COR-L47 (cell line): ENCODE data around the gene INHBA.

Experiments used
- DNase-seq: peaks from one replicate; lab custom pipeline; 2025; lab: John Stamatoyannopoulos, UW

Gene INHBA

DNA sequence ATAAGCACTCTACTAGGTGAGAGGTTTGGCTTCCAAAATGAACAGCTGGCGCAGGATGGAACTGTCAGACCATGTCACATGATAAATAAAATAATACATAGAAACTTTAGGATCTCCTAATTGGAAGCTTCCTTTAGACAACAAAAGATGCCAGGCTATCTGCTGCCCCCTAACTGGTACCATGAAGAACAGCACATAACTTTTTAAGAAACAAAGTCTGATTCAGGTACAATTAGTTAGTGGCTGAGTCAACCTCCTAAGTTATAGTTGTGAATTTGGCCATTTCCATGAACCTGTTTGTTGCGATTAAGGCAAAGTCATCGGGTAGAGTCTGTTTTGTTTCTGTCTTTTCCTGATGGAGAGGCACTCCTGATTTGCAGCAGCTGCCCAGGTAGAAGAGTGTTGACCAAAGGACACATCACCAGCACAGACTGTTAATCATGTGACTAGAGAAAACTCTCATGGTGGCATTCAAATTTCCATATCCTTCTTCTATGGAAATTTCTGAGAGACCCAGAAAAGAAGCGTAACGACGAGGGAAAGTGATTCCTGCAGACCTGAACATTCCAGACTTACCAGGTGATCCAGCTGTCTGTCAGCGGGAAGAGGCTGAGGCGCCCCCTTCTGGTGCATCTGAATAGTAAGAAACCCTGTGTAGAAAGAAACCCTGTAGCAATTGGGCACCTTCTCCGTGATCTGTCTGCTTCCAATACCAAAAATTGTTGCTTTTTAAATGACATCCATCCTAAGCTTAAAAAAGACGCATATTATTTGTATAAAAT lies 8.6 kb upstream of the INHBA start:
- no peak for DNase-seq

DNA sequence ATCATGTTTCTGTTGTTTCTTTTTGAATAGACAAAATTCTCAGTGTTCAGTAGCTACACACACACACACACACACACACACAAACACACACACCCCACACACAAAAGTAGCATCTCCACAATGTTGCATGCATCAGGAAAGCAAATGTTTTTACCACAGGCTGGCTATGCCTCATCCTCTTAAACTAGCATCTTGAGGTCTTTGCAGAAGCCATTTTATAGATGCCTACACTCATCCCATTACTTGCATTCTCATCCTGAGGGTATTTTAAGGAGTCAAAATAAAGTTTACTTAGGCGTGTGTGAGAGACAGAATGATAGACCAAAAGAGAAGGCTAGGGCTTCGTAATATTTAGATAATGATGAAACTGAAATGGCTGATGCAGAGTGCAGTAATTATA lies 7.9 kb upstream of the INHBA start:
- no peak for DNase-seq

DNA sequence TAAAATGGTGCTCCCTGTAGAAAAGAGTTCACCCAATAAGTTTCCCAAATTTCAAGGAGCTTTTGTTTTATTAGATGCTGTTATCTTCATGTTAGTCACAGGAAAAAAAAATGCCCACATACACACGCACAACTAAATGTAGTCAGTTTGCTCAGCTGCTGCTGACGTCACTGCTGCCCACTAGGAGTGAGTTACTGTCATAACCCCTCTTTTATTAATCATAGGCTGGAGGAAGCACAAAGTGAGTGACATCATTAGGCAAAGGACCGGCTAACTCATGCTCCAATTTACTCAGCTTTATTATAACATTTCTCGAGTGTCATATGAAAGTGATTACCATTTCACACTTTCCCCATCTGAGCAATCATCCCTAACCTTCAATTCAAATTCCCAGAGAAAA lies 6.7 kb upstream of the INHBA start:
- no peak for DNase-seq

DNA sequence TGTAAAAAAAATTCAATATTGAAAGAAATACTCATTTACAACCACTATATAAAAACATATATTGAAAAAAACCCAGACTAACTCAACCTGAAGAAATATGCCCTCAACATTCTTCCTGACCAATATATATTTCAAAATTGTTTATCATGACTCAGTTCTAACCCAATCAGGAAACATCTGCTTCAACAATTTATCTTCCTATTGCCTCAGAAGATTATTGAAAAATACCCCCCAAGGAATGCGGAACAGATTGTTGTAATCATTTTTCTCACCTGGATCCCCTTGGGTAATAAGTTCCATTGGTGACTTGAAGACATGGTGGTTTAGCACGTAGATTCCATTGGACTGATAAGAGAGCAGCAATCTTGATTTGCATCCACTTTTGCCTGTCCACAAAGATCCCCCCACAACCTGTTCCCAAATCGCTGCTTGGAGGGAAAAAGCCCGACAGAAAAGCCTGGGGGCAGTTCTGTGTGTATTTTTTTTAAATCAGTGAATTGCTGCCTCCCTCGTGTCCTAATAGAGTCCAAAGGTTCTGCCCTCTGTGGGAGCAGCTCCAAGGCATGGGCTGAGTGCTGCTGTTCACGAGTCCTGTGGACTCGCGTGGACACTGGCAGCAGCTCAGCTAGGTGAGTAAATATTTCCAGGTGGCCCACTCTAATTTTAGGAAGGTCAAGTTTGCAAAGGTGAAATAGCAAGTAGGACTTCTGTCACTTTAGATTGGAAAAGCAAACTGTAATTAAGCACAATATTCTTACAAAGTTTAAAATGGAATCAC lies 5.9 kb upstream of the INHBA start:
- no peak for DNase-seq

DNA sequence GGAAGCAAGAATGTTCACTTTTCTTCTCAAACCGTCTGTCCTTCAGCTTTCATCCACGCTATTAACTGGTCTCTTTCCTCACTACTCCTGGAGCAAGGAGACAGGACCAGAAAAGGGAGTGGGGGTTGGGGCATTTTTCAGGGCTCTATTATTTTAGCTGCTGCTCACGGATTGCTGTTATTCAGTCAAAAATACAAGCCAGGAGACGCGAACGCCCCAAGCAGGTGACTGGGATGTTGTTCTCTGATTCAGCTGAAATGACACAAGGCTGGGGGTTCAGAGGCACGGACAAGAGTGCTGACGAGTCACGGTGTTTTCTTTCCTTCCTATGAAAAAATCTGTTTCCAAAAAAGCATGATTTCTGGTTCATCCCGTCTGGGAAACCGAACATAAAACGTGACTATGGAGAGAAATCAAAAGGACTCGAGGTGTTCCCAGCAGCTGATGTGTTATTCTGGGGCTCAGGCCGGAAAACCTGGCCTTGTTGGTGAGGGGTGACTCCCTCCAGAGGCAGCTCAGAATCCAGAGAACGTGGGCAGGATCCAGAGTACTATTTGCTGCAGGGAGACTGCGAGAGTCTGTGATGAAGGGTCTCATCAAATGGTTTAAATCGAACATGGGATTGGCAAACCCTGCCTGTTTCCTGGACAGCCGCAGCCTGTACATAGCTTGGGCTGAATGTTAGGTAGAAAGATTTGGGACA lies 3.5 kb upstream of the INHBA start:
- no peak for DNase-seq

DNA sequence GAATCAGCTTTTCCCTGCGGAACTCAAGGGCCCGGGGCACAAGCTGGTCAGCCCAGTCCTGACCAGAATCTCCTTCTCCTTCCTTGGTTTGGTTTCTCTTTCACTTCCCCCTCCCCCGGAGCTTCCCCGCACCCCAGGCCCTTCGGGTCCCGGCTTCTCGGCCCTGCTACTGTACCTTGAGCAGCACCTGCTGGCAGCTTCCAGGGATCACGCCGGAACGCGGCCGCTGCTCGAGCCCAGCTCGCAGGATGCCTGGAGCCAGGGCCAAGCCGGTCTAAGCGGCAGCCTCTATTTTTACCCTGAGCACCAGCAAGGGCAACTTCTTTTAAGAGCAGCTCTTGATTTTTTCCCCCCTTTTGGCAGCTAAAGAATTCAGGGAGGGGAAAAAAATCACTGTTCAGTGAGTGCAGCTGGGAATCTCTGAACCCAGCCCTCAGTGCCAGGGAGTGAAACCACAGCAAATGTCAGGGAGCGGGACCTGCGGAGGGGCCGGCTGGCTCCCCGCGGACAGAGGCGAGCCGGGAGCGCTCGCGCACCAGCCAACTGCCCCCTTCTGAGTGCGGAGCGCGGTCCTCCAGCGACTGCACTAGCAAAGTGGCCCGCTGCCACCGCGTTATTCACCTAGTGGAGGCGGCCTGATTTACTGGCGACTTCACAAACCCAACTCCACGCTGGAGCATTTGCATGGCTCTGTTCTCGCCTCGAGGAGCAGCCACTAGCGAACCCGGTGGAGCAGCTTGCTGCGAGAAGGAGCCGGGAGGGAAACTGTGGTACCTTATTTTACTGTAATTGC lies 2.4 kb upstream of the INHBA start:
- DNase-seq: peak; percentile 13

DNA sequence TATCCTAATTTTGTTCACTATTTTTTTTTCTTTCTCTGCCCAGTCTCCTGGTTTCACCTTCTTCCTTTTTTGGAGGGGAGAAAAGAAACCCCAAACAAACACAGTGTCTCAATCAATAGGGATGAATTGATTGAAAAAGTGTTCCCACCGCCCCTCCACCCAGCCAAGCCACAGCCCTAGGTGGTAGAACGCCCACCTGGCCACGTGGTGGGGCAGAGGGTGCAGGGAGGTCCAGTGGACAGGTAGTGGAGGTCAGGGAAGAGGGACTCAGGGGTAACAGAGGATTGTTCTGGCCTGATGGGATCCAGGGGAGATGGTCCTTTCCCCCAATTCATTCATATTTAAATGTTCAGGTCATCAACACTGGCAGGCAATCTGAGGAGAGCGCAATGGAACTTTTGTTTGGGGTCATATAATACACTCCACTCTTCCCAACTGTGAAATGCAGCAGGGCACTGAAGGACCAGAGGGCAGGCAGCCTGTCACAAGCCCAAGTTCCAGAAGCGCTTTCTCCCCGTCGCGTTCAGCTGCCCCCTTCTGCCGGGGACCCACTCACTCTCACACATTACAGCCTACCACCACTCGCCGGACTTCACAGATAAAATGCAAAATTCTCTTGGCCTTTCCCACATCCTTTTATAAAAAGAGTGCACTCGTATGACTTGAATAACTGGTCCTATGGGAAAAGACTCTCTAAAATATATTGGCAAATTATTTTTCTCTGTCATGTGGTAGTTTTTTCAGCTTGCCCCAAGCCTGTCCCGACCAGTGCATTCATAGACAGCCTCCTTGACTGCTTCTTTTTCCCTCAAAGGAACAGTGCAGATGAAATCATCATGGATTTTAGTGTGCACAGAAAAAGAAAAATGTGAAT lies 1.6 kb downstream of the INHBA start:
- DNase-seq: no peak

DNA sequence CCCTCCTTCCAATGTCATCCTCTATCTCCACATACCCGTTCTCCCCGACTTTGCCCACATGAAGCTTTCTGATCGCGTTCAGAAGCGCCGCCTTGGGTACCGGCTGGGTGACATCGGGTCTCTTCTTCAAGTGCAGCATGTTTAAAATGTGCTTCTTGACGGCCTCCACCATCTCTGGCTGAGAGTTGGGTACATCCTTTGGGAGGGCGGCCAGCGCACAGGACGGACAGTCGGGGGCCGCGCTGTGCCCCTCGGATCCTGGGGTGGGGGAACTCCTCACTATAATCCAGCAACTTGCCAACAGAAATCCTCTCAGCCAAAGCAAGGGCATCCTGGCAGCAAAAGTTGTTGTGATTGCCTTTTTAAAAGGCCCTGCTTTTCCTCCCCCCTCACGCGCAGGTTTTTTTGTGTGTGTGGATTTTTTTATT lies 2.8 kb downstream of the INHBA start:
- no peak for DNase-seq

DNA sequence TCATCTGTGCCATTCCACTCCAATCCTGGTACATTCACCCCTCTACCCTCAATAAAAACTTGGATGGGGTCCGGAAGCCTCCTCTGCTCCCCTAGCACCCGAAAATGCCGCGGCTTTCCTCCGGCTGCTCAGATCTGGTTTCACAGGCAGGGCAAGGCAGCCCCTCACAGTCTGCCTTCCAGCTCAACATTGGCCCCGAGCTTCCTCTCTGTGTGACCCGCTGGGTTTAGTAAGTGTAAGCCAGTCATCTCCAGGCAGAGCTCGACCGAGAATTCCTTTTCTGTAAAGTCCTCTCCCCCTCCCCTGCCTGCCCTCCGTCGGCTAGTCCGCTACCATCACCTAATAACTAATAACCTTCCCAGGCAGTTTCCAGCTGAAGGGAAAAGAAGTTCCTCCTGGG lies 3.4 kb downstream of the INHBA start:
- no peak for DNase-seq

DNA sequence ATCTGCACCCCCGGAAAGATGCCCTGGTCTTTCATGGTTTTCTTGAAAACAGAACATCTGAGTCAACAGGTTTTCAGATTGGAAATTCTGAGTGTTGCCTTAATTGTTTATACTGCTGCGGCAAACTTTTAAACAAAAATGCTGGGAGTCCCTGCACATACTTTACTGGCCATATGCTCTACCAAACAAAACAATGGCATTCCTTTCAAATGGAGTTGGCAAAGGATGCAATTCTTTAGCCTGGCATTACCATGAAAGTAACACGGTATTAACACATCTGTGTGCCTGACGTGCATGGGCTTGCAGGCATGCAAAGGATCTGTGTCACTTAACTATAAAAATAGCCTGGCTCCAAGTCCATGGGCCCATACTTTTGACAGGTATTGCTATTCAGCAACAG lies 4.2 kb downstream of the INHBA start:
- no peak for DNase-seq

DNA sequence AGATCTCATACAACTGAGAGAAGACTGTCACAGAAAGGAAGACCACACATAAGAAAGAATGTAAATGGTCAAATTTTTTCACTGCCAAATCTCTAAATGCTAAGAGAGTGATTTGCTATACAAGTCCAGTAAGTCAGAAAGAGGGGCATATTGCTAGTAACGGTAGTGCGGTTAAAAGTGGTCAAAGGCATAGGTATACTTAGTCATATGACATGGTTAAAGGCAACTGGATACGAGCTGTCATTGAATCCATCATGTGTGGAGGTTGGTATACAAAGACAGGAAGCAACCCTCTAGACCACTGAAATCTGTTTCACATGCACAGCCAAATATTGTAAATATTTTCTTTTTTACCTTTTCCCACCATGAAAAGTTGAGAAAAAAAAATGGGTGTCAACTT lies 4.8 kb downstream of the INHBA start:
- DNase-seq: no peak

DNA sequence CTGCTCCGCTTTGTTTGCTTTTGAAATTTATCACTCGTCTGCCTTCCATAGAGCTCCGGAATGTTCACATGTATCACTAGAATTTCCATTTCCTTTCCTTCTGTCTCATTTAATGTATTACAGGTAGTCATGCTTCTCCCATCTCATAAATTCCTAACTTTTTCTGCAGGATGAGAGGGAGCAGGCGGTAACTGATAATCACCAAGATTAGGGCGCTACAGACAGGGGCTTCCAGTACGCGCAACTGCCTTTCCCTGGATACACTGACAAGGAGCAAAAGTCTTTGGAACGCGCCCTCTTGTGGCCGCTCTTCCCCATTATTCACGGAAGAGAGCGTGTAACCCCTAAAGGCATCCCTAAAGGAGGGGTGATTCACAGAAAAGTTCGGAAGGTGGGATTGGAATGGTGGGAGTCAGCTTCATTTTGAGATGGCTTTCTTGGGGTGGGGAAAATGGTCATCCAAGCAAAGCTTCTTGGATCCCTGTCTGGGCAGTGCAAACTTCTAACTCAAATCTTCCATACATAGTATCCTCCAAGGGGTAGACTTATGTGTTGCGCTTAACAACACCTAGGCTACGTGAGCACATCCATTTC lies 6.5 kb downstream of the INHBA start:
- DNase-seq: peak; percentile 36

DNA sequence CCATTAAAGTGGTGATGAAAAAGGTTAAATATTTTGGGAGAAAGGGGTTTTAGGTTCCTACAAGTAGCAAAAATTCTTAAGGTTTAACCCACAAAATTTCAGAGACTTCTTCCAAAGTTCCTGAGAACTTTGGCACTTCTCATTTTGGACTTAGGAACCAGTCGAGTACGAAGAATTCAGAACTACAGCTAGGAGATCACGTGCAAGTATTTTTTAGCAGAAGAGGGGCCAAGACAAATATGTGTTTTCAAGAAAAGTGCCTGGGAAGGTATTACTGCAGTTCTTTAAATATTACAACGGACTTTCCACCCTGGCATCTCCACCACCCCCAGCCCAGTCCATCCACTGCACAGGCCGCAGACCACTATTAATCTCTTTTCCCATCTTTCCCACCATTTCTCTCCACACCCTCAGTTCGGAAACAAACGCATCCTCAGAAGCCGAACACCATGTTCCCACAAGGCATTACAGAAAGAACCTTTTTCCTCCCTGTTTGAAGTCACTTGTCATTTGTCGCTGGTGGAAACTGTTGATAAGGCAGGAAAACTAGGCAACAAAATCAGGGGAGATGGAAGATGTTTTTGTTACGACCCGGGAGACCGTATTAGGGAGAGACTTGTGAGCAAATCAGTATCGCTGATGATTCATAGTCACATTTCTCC lies 7.1 kb downstream of the INHBA start:
- no peak for DNase-seq

DNA sequence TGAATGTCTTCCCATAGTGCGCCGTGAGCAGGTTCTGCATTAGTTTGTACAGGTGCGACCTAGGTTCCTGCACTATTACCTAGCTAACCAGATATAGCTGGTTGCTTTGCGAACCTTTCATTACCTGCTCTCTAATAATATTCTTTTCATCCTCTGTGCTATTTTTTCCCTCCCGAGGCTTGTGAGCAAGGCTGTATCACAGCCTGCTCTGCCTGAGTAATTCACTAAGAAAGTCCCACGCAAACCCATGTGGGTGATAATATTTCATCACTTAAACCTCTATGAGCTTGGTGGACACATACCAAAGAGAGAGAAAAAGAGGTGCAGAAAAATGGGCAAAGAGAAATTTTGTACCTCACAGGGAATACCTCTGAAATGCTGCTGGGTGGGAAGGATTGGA lies 8.4 kb downstream of the INHBA start:
- no peak for DNase-seq

DNA sequence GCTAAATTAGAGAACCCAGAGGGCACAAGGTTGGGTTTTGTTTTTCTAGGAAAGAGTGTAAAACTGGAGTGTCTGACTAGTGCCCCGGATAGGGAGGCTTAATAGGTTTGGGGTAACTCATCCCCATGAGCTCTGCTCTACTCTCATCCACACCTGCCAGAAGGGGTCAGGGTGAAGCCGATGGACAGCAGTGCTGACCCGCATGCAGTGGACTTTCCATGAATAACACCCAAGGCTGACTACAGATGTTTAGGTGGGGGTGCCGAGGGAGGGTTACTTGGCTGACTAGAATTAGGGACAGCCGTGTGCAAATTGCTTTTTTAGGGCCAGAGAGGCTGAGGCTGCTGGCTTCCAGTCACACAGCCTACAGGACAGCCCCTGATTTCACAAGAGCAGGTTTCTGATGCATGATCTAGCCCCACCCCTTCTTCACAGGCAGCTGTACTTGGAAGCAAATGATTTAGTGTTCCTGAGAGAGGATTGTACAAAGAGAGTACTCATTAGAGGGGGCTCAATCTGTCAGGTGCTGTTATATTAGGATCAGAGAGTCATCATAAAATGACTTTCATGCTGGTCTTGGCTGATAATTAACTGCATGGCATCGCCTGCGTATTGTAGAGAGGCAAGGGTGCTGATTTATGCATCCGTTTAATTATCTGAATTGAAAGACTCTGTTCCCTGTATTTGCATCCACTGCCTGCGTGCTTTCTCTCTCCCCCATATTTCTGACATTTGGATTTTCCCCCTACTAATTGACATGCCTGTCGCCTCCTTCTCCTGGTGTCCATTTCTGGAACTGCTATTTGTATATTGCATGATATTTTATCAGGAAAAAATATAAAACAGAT lies 9.5 kb downstream of the INHBA start:
- no peak for DNase-seq

DNA sequence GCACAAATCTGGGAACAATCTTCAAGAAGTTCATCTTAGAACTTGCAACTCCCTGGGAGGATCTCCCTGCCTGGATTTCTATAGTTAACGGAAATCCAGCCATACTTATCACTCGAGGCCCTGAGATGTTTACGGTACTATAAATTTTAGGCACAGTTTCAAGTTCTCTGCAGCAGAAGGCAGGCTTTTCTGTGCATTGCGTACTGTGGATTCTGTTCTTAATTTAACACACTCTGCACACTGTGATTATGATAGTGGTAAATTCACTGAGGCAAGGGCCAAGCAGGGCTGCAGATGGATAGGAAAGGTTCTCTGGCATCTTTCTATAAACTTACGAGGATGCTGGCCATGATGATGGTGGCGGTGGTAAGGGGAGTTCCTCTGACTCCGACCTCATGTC lies 10.6 kb downstream of the INHBA start:
- no peak for DNase-seq

DNA sequence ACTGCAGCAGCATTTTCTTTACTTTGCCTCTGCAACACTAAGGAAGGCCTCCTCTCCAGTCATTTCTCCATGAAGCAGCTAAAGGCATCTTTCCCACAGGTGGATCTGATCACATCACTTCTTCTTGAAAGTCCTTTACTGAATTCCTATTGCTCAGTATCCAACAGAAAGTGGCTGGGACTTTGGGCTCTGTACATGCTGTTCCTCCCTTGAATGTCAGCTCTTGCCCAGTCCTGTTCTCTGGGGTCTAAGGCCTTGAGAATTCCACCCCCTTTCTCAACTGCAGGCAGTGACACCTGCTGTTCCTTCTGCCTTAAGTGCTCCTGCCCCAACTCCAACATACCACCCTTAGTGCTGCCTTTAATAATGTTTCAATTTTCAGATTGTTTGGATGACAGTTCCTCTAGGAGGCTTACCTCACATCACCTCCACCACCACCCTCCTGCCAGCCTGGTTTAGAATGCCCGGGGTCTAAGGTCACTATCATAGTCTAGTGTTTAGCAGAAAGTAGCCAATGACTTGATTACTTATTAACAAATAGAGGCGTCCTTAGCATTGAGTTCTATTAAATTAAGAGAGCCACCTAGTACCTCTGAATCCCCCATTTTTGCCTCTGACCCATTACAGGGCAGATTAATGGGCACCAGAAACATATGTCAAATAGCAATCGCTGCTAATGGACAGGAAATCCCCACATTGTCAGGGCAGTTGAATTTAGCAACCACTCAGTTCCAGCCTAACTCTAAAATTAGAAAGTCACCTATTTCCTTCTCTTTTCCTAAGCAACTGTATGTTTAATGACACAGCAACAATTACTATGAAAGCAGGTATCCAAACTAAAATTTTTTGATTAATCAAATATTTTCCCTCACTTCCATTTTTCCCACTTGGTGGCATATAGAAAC lies 11.4 kb downstream of the INHBA start:
- no peak for DNase-seq

DNA sequence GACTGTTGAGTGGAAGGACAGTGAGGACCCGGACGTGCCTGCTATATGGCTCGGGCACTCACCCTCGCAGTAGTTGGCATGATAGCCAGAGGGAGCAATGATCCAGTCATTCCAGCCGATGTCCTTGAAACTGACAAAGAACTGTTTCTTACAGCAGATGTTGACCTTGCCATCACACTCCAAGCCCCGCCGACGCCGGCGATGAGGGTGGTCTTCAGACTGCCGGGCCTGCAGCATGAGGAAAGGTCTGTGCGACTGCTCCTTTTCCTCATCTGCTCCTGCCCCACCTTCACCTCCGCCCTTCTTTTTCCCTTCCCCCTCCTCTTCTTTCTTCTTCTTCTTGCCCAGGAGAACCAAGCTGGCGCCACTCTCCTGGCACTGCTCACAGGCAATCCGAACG lies 13.1 kb downstream of the INHBA start:
- no peak for DNase-seq
